Measurements from ENCODE around the gene YKT6. TPM values are rescaled to one million over a fixed set of nuclear protein-coding genes. Genes with fewer than 3 reads are reported as not detected.

YKT6 gene
- total RNA-seq, 4 donors from 2014 or later = 43.3 to 50.7 (median 49.7) TPM

- TF ChIP-seq CTCF (IDR thresholded peaks at IDR 0.05; ENCODE audit: low read depth) = no peak
Observed at GRCh38 chr7:44222074-44222473, 21.3 kb downstream of the YKT6 start.

- TF ChIP-seq CTCF (IDR thresholded peaks at IDR 0.05; ENCODE audit: low read depth) = no peak
Observed at GRCh38 chr7:44222776-44223261, 22.0 kb downstream of the YKT6 start.

- TF ChIP-seq CTCF (IDR thresholded peaks at IDR 0.05; ENCODE audit: low read depth) = no peak
Observed at GRCh38 chr7:44223362-44224079, 22.7 kb downstream of the YKT6 start.

- TF ChIP-seq CTCF (IDR thresholded peaks at IDR 0.05; ENCODE audit: low read depth) = no peak
Observed at GRCh38 chr7:44224080-44224973, 23.5 kb downstream of the YKT6 start.

DNA sequence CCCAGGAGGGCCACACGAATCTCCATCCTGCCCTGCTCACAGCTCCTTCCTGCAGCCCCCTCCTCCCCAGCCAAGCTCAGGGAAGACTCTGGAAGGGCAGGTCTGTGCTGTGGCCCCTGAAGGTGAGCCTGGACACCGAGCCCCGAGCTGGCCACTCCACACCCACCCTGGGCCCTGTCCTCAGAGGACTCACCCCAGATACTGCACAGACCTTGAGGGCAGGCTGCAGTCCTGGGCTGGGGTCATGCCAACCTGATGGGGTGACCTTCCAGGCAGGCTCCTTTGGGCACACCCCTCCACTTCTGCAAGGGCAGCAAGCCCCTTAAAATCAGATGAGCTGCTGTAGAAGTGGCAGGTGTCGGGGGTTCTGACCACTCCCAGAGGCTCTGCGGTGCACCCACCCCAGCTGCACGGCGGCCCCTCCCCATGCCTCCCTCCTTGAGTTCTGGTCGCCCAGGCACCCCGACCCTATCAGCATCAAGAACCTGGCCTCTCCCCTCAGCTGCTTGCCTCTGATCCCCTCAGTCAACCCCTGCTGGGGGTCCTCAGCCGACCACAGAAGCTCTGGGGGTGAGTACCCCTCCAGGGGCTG lies 24.3 kb downstream of the YKT6 start:
- no peak for TF ChIP-seq CTCF (IDR thresholded peaks at IDR 0.05; ENCODE audit: low read depth)

DNA sequence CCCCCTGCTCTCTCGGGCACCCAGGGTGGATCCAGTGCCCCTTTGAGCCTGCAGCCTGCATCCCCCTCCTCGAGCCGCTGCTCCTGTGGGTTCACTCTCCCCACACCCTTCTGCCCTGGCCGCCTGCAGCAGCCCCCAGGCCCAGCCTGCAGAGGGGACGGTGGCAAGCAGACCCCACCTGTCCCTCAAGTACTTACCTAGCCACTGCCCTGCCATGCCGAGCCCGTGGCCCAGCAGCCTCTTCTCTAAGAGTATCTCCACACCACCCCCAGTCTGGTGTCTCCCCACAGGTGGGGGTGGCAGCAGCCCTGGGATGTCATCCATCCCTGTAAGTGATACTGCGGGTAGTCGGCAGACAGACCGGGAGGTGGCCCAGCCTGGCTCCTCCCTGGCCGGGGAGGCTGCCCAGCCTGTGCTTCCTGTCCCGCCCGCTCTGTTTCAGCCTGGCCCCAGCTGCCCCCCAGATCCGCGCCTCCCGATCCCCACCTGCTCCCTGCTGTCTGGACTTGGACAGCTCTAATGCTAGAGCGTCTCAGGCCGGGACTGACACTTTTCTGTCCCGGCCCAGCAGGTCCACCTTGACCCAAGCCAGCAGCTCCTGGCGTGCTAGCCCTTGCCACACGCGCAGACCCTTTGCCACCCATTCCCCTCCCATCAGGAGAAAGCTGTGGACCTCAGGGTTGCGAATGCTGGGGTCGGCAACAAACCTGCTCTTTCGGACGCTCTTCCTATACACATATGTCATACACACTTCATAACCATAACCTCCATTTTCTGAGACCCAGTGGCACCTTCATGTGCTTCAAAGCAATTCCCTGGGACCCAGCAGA lies 25.0 kb downstream of the YKT6 start:
- no peak for TF ChIP-seq CTCF (IDR thresholded peaks at IDR 0.05; ENCODE audit: low read depth)

All from subcutaneous adipose tissue (tissue), 4 donors.